HG02885 (cell line): Measurements from ENCODE around the gene SEMA4D.
"Not testable (repeated sequence)": the region's sequence is repeated elsewhere in the genome, so short reads cannot be mapped to it uniquely, and the experiment has no call there.

Source experiments
- ATAC-seq: cut with Tn5 transposase; IDR thresholded peaks from one replicate; pipeline ENCODE4 v1.9.1; 2021; ENCODE audit warnings: mild to moderate bottlenecking; ENCODE audit not compliant: unreplicated experiment, poor library complexity

The SEMA4D gene

DNA sequence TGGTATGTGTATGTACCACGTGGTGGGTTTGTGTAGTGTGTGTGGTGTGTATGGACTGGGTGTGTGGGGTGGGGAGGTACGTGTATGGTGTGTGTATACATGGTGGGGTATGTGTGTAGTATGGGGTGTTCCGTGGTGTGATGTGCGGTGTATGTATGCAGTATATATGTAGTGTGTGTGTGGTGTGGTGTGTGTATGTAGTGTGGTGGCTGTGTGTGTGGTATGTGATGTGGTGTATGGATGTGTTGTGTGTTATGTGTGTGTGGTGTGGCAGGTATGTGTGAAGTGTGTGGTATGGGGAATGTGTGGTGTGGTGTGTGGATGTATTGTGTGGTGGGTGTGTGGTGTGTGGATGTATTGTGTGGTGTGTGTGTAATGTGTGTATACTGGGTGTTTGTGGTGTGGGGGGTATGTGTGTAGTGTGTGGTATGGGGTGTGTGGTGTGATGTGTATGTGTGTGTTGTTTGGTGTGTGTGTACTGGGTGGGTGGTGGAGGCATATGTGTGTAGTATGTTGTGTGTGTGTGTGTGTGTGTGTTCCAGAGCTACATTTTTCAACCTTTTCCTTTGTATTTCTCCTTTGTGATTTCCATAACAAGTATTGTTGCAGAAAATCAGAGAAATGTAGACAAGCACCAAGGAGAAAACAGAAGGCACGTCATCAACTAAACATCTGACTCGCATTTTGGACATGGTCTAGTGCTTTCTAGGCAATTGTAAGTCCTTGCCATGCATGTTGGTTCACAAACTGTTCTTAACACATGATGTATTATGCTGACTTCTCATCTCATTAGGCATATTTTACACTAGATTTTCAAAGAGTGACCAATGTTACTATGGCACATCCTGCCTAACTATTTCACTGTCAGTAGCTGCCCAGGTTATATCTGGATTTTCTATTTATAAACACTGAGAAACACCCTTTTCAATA lies 13.2 kb downstream of the SEMA4D start:
- no peak for ATAC-seq

DNA sequence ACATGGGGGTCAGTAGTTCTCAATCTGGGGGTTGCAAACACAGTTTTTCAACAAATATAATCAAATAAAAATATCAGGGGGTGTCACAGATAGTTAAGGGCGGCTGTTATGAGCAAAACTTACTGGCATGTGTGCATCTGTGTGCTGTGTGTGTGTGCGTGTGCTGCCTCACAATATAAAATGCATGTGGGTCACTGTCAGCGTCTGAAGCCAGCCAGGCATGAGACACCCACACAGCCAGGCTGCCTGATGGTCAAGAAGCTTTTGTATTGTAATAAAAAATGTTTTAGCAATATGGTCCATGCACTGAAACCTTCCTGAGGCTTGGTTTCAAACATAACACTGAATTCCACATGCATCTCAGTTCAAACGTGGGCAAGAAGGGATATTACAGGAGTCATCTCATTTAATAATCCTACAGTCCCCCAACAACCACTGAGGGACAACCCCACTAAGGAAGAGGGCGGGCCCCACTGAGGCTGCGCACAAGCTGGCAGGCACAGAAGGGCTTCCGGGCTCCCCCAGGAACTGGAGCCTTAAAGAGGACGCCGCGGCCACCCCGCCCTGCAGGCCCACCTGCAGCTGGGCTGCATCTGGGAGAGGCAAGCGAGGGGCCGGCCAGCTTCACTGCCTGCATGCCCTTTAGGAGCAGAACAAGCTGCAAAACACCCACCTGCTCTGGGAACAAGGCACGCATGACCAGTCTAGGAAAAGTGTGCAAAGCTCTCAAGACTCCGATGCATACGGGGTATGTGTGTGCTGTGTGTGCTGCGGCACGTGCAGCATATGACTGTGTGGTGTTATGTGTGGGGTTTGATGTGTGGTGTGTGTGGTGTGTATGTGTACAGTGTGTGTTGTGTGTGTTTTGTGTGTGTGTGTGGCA lies 14.1 kb downstream of the SEMA4D start:
- ATAC-seq, result peak; percentile 87

GRCh38 chr9:89482901-89483361 lies 15.0 kb downstream of the SEMA4D start:
- ATAC-seq, result no peak

GRCh38 chr9:89482056-89482851 lies 15.7 kb downstream of the SEMA4D start:
- no peak for ATAC-seq

DNA sequence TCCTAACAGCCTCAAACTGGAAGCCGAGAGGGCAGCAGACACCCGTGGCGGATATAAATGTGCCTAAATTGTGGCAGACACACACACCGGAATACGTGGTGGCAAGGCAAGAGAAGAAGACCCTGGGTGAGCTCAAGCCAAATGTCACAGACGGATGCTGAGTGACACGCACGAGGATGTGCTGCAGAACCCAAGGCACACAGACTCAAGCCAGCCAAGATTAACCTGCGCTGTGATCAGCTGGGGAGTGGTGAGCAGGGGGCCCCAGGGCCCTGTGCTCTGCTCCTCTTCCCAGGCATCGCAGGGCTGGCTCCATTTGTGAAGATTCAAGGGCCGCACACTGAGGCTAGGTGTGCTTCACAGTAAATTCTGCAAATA lies 16.4 kb downstream of the SEMA4D start:
- no peak for ATAC-seq

GRCh38 chr9:89480825-89481537 lies 16.9 kb downstream of the SEMA4D start:
- no peak for ATAC-seq

- ATAC-seq, result not testable (repeated sequence)
These were observed 17.5 kb downstream of the SEMA4D start for GRCh38 chr9:89480372-89480771.

GRCh38 chr9:89479669-89480011 lies 18.3 kb downstream of the SEMA4D start:
- ATAC-seq, result not testable (repeated sequence)

DNA sequence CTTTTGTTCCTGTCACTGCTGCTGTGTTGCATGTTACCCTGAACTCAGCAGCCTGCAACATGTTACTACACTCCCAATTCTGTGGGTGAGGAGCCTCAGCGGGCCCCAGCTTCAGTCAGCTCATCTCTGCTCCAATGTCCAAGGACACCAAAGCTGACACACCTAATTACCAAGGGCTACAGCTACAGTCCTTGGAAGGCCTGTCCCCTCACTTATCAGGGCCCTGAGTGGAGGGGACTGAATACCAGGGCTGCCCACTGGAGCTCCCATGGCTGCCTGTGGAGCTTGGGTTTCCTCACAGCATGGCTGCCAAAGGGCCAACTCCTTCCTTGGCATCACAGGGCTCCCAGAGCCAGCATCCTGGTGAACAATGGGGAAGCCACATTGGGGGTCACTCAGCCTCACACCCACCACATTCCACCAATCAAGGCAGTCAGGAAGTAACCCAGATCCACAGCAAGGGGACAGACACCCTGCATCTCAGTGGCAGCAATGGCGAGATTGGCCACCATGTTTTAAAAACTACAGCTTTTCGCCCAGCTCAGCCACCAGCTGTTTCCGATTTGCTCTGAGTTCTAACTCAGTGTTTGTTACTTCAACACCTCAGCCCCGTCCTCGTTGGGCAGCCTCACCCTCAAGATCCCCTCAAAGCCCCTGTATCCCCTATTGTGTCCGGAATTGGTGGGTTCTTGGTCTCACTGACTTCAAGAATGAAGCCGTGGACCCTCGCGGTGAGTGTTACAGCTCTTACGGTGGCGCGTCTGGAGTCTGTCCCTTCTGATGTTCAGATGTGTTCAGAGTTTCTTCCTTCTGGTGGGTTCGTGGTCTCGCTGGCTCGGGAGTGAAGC lies 18.9 kb downstream of the SEMA4D start:
- ATAC-seq, result no peak

GRCh38 chr9:89477811-89478630 lies 19.9 kb downstream of the SEMA4D start:
- no peak for ATAC-seq

DNA sequence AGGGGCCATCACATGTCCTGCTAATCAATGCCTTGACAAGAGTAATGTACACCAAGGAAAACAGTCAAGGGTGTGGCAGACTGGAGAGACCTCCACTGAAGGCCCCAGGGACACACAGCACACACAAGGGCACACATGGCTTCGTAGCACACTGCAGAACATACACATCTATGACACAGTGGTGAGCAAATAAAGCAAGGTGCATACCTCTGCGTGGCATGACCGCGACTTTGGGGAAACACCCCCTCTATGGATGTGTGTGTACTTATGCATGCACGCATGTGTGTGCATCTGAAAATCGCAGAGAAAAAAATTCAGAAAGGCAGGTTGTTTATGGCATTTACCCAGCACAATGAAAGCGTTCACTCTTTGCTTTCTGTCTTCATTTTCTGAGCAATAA lies 20.5 kb downstream of the SEMA4D start:
- no peak for ATAC-seq

DNA sequence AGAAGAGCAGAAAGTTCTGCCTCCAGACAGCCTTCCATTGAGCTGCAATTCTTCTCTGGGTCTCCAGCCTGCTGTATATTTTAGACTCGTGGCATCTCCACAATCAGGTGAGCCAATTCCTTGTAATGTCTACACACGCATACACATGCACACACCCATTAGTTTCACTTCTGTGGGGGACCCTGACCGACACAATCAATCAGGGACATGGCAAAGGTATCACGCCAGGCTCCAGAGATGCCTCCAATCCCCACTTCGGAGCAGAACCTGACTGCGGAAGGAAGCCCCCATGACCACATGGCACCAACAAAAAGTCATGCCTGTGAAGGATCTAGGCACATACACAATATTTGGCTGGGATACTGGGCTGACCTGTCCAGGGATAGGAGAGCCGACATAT lies 21.4 kb downstream of the SEMA4D start:
- ATAC-seq, result no peak

- ATAC-seq, result no peak
These were observed 21.9 kb downstream of the SEMA4D start for GRCh38 chr9:89475891-89476440.

- no peak for ATAC-seq
These were observed 23.0 kb downstream of the SEMA4D start for GRCh38 chr9:89474939-89475338.

- ATAC-seq, result no peak
These were observed 24.0 kb downstream of the SEMA4D start for GRCh38 chr9:89473762-89474469.

- not testable (repeated sequence) for ATAC-seq
These were observed 26.1 kb downstream of the SEMA4D start for GRCh38 chr9:89471796-89472320.

GRCh38 chr9:89471390-89471789 lies 26.5 kb downstream of the SEMA4D start:
- ATAC-seq, result no peak
